GM19238 (cell line): ENCODE results near the gene COQ8A.

Experiments
- DNase-seq: peaks from one replicate; pipeline ENCODE4 v3.0.0; 2011; ENCODE audit warnings: low spot score; ENCODE audit not compliant: insufficient read length

Gene COQ8A

GRCh38 chr1:227004796-227005195 lies 64.7 kb downstream of the COQ8A start:
- no peak for DNase-seq

GRCh38 chr1:227006226-227006796 lies 66.2 kb downstream of the COQ8A start:
- DNase-seq: no peak

- no peak for DNase-seq
These were observed 69.8 kb downstream of the COQ8A start for GRCh38 chr1:227009937-227010336.

GRCh38 chr1:227010645-227011044 lies 70.6 kb downstream of the COQ8A start:
- DNase-seq: no peak

GRCh38 chr1:227016990-227017389 lies 76.9 kb downstream of the COQ8A start:
- DNase-seq: no peak

GRCh38 chr1:227032396-227032795 lies 92.3 kb downstream of the COQ8A start:
- DNase-seq: no peak

GRCh38 chr1:227033880-227034279 lies 93.8 kb downstream of the COQ8A start:
- DNase-seq: no peak

- no peak for DNase-seq
These were observed 95.2 kb downstream of the COQ8A start for GRCh38 chr1:227035316-227035715.

GRCh38 chr1:227037121-227037520 lies 97.0 kb downstream of the COQ8A start:
- no peak for DNase-seq
